ENCODE data around the gene LRP8. TPM values are rescaled to one million over a fixed set of nuclear protein-coding genes. Genes with fewer than 3 reads are reported as not detected.

Gene LRP8
- total RNA-seq, 6 experiments from 2014 or later, result 7.2 to 14.9 (median 13.0) TPM

- Mint-ChIP-seq H3K4me1 (ENCODE audit: low read depth) (peaks cover 13% of the 10 kb centered on the region), H3K4me3 (no peak overlapping the region), H3K27ac (no peak overlapping the region), H3K27me3 (ENCODE audit: insufficient read depth) (peaks cover 6% of the 10 kb centered on the region), H3K36me3 (ENCODE audit: low read depth) (no peaks in the 10 kb centered on the region), H3K9me3 (no peaks in the 10 kb centered on the region)
- no peak for DNase-seq
- TF ChIP-seq CTCF (IDR thresholded peaks at IDR 0.05), result no peak
These were observed 13.0 kb upstream of the LRP8 start for GRCh38 chr1:53340660-53341520.

- Mint-ChIP-seq H3K27me3 (ENCODE audit: insufficient read depth) (peaks cover 6% of the 10 kb centered on the region), H3K4me3 (no peak overlapping the region), H3K27ac (no peak overlapping the region), H3K36me3 (ENCODE audit: low read depth) (no peaks in the 10 kb centered on the region), H3K4me1 (ENCODE audit: low read depth) (peaks cover 13% of the 10 kb centered on the region), H3K9me3 (no peaks in the 10 kb centered on the region)
- DNase-seq, result no peak
- no peak for TF ChIP-seq CTCF (IDR thresholded peaks at IDR 0.05)
These were observed 12.1 kb upstream of the LRP8 start for GRCh38 chr1:53339736-53340635.

DNA sequence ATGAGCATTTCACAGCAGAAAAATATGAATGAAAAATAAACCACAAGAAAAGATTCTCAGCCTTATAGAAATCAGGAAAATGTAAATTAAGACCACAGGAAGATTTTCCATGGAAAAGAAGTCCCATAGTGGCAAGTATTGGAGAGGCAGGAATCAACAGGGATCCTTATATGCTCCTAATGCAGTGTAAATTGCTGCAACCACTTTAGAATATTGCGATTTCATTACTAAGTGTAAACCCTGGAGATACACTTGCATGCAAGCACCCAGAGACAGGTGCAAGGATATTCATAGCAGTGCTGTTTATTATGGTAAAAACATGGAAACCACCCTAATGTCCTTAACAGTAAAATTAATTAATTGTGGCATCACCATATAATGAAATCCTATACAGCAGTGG is 10.6 kb upstream of the LRP8 start:
- Mint-ChIP-seq H3K27ac (no peak overlapping the region), H3K36me3 (ENCODE audit: low read depth) (no peaks in the 10 kb centered on the region), H3K4me3 (no peak overlapping the region), H3K4me1 (ENCODE audit: low read depth) (peaks cover 3% of the 10 kb centered on the region), H3K27me3 (ENCODE audit: insufficient read depth) (peaks cover 2% of the 10 kb centered on the region), H3K9me3 (no peaks in the 10 kb centered on the region)
- TF ChIP-seq CTCF (IDR thresholded peaks at IDR 0.05), result no peak
- no peak for DNase-seq

GRCh38 chr1:53337499-53337898 is 9.6 kb upstream of the LRP8 start:
- H3K4me3 Mint-ChIP-seq, result no peak overlapping the region
- TF ChIP-seq CTCF (IDR thresholded peaks at IDR 0.05), result no peak
- no peak for DNase-seq
- H3K9me3 Mint-ChIP-seq, result no peaks in the 10 kb centered on the region
- H3K27me3 Mint-ChIP-seq (ENCODE audit: insufficient read depth), result peaks cover 2% of the 10 kb centered on the region
- H3K4me1 Mint-ChIP-seq (ENCODE audit: low read depth), result no peaks in the 10 kb centered on the region
- no peaks in the 10 kb centered on the region for H3K36me3 Mint-ChIP-seq (ENCODE audit: low read depth)
- H3K27ac Mint-ChIP-seq, result no peak overlapping the region

DNA sequence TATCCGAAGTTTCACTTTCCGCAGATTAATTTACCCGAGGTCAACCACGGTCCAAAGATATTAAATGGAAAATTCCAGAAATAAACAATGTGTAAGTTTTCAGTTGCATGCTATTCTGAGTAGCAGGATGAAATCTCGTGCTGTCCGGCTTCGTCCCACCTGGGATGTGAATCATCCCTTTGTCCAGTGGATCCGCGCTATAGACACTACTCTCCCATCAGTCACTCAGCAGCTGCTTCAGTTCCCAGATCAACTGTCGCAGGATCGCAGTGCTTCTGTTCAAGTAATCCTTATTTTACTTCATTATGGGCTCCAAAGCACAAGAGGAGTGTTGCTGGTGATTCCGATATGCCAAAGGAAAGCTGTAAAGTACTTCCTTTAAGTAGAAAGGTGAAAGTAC is 8.3 kb upstream of the LRP8 start:
- DNase-seq, result no peak
- no peaks in the 10 kb centered on the region for H3K4me1 Mint-ChIP-seq (ENCODE audit: low read depth)
- no peak for TF ChIP-seq CTCF (IDR thresholded peaks at IDR 0.05)
- no peaks in the 10 kb centered on the region for H3K9me3 Mint-ChIP-seq
- H3K27ac Mint-ChIP-seq, result no peak overlapping the region
- peaks cover 2% of the 10 kb centered on the region for H3K27me3 Mint-ChIP-seq (ENCODE audit: insufficient read depth)
- no peak overlapping the region for H3K4me3 Mint-ChIP-seq
- H3K36me3 Mint-ChIP-seq (ENCODE audit: low read depth), result no peaks in the 10 kb centered on the region

Measured in HFFc6 (cell line).